GM19324 (cell line): ENCODE measurements around the gene USP9X.
"Not testable (repeated sequence)": the region's sequence is repeated elsewhere in the genome, so short reads cannot be mapped to it uniquely, and the experiment has no call there.

Source experiments
- ATAC-seq: cut with Tn5 transposase; IDR thresholded peaks from one replicate; pipeline ENCODE4 v1.9.1; 2021; ENCODE audit warnings: mild to moderate bottlenecking, moderate library complexity; ENCODE audit not compliant: unreplicated experiment, low FRiP score

USP9X gene

DNA sequence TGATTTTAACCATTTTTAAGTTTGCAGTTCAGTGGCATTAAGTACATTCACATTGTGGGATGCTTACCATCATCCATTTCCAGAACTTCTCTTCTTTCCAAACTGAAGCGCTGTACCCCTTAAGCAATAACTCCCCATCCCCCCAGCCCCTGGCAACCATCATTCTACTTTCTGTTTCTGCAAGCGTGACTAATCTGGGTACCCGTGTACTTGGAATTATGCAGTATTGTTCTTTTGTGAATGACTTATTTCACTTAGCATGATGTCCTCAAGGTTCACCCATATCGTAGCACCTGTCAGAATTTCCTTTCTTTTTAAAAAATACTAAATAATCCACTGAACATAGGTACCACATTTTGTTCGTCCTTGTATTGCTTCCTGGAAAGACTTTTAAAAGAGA, 32.9 kb downstream of the USP9X start:
- no peak for ATAC-seq

DNA sequence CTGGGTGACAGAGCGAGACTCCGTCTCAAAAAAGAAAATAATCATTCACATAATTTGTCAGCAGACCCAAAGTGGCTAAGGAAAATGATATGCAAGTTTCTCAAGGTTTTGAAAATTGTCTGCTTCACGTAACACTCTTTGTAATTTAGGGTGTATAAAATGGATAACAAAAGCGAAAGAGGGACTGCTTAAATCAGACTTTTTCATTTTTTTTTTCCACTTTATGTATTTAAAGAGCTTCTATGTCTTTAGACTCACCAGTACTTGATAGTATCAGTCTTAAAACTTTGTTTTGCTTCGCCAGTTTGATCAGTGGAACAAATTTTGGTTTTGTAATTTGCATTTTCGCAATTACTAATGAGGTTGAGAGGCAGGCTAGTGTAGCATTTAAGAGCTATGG, 34.6 kb downstream of the USP9X start:
- no peak for ATAC-seq

DNA sequence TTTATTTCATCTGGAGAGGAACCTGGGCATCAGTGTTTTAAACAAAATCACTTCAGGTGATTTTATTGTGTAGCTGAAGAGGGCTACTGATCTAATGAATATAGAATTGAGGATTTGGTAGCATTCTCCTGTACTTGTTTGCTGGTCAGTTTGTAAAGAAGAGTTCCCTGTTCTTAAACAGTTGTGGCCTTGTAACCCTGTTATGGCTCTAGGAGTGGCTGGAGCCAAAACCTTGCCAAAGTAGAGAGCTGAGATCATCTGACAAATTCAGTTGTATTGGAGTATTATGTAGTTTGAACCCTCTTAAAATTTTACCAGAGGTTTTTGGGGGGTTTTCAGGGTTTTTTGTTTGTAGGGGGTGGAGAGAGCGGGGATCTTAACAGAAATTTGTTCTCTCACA, 36.5 kb downstream of the USP9X start:
- no peak for ATAC-seq

DNA sequence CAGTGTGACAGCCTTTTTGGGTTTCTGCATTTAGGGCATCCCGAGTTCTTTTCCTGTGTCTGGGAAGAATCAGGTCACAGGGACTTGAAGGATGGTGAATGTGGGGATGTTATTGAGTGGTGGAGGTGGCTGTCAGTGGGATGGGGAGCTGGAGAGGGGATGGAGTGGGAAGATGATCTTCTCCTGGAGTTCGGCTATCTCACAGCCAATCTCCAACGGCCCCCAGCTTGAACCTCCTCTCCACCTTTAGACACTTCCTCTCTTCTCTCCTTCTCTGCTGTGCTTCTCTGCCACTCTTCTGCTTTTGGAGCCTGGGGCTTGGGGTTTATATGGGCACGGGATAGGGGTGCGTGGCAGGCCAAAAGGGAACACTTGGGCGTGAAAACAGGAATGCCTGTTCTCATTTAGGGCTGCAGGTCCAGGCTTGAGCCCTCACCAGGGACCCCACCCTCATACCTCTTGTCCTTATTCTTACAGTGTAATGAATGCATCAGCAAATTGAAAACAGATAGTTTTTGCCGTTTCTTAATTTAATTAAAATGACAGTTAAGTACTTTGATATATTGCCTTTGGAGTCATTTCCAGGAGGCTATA, 37.5 kb downstream of the USP9X start:
- no peak for ATAC-seq

DNA sequence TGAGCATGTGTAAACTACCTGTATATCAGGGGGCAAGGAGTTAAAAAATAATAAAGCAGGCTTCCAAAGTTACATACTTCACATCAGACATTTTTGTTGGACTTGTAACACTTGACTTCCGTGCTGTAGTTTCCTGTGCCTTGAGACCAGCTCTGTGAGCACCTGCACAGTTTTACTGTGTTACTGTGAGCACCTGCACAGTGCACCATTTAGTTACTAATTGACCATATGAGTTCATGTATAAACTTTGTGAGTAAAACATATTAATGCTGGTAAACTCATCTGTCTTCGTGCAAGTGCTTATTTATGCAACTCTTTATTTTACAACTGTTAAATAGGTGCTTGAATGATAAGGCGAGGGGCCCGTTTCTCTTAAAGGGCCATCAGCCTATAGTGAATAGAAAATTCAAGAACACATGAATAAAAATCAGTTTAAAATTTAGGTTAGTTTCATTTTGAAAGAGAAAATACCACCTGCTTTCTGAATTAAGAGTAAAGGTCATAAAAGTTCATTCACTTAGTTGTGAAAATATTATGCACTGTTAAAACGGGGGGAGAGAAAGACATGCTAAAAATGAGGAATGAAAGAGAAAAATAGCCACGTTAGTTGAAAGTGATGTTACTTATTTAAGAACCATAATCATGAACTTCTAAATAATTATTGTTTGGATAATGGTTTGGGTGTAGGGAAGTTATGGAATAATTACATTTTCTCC, 42.4 kb downstream of the USP9X start:
- peak; percentile 78 for ATAC-seq

DNA sequence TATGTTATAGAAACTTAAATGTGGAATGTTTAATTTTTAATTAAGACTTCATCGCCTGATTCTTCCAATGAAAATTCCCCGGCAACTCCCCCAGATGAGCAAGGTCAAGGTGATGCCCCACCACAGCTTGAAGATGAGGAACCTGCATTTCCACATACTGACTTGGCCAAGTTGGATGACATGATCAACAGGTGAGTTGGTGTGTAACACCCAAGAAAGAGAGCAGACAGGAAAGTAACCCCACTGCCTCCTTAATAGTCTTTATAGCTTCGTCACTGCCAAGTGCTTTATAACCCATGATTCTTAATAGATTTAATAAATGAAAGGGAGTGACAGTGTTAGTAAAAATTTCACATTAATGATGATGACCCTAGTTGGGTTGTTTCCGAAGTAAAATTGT, 43.7 kb downstream of the USP9X start:
- no peak for ATAC-seq

DNA sequence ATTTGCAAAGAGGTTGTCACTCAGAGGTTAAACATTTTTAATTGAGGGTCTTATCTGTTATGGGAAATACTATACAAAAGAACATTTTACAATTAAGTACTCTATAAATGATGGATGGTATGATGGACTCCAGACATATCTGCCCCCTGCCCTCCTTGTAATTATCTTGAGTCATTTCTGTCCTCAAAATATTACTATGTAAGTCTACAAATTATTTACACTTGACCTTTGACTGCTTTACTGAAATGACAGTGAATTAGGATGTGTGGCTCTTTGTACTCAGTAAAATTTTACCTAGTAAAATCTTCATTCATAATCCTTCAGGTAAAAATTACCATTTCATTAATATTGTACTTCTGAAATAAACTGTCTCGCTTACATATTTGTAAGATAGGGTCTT, 46.5 kb downstream of the USP9X start:
- no peak for ATAC-seq

DNA sequence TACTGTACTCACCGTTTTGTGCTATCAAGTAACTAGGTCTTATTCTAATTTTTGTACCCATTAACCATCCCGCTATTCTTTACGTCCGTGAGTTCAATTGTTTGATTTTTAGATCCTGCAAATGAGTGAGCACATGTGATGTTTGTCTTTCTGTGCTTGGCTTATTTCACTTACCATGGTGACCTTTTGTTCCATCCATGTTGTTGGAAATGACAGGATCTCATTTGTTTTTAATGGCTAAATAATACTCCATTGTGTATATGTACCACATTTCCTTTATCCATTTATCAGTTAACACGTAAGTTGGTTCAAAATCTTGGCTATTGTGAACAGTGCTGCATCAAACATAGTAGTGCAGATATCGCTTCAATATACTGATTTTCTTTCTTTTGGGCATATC, 48.3 kb downstream of the USP9X start:
- ATAC-seq, result no peak

DNA sequence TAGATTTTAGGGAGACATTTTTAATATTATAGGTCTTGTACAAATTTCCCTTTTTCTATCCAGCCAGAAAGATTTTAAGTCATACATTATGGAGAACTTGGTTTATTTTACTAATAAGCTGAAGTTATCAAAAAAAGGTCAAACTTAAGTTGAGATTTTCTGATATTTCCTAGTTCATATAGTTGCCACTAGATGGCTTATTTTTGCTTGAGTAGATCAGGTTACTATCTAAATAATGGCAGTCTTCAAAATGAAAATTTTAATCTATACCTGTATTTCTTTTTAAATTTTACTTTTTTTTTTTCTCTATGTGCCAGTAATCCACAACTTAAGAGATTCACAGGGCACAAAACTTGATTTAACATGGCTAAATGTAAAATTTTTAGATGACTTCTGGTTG, 52.3 kb downstream of the USP9X start:
- ATAC-seq, result no peak

DNA sequence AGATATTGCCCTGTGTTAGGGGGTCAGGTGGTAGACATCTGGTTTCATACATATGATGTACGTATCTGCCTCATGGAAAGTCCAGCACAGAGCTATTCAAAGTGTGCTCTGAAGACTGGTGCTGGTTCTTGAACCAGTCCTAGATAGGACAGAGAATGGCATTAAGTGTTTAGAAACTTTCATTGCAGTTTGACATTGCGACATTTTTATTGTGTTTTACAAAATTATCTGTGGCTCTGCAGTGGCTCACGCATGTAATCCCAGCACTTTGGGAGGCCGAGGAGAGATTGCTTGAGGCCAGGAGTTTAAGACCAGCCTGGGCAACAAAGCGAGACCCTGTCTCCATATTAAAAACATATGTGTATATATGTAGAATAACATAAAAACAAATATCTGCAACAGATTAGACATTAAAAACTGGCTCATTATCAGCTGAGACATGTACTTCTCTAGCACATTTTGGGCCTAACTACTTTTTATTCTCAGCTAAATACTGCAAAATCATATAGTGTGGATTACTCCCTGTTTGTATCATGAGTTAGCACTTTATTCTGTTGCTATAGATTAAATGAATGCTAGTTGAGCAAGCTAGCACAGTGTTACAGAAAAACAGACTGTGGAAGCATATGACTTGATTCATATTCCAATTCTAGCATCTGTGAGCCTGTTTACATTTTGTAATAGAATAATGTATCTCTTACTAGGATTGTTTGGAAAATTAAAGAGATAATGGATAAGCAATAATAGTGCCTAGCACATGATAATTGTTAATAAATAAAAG, 57.1 kb downstream of the USP9X start:
- ATAC-seq, result no peak

DNA sequence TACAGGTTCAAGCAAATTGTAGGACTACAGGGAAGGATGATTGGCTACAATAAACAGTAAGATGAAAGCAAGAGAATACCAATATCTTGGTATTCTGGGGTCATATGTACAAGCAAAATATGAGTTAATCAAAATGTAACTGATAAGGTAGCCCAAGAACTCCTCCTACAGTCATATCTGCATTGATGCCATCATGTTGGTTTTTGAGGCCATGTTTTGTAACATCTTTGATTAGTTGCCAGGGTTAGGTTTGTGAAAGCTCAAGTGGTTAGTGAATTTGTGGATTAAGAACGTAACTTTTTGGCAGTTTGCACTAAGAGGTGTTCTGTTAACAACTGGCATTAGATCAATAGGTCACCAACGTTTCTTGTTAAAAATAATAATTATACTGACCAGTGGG, 59.6 kb downstream of the USP9X start:
- no peak for ATAC-seq

DNA sequence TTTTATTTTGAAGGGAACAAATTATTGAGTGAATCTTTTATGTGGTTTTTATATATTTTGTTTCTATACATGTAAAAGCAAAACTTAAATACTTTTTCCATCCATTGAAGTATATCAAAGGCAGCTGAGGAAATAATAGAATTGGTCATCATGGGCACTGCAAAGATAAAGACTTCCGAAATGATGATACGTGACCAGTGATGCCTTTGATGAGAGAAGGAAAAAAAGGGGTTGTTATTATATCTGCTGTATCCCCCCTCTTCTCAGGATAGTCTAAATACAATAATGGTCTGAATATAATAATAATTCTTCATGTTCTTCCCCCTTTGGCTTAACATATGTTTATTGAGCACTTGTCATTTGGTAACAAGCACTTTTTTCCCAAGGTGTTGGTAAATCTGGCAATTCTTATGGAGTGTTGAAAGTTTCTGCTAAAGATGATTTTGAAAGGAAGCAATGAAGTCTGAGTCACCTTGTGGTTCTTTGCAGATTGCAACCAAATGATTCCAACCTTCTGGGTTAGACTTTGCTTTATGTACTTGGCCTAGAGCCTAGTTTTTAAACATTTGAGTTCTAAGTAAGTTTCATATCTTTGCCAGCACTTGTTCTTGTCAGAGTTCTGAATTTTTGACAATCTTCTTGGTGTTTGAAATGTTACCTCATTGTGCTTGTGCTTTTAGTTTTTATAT, 60.8 kb downstream of the USP9X start:
- ATAC-seq, result no peak

DNA sequence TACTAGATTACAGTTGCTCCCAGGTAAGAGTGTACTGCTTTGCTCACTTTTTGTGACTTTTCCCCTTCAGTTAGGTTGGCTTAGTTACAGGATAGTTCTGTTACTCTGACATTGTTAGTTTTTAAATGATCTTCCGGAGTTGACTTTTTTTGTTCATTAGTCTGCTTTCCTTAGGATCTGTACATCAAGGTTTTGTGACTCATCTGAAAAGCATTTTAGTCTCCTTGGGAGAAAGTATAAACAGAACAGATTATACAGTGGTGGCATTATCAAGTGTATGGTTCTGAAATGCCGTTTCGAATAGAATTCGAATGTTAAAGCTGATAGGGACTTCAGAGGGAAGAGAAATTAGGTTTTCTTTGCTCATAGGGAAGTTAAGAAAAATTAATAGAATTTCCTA, 63.3 kb downstream of the USP9X start:
- ATAC-seq, result no peak

DNA sequence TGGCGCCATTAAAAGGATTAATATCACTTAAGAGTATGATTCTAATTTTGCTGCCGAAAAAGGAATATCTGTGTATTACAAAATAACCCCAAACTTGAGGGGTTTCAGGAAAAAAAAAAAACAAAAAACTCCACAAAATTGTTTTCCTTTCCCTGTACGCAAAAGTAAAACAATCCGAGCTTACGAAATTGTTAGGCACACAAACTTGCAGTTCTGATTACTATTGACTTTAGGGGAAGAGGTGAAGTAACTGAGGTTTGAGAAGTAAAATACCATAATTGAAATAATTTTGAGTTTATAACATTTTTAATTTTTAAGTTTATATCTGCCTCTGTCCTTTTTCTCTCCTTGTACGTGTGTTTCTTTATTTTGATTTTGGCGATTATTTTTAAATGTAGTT, 64.8 kb downstream of the USP9X start:
- ATAC-seq, result no peak

DNA sequence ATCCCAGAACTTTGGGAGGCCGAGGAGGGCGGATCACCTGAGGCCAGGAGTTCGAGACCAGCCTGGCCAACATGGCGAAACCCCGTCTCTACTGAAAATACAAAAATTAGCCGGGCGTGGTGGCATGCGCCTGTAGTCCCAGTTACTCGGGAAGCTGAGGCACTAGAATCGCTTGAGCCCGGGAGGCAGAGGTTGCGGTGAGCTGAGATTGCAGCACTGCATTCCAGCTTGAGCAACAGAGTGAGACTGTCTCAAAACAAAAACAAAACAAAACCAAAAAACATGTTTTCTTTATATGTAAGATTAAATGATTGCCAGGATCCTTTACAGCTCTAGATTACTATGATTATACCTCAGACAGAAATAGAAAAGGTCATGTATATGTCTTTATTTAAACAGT, 66.5 kb downstream of the USP9X start:
- ATAC-seq, result not testable (repeated sequence)

DNA sequence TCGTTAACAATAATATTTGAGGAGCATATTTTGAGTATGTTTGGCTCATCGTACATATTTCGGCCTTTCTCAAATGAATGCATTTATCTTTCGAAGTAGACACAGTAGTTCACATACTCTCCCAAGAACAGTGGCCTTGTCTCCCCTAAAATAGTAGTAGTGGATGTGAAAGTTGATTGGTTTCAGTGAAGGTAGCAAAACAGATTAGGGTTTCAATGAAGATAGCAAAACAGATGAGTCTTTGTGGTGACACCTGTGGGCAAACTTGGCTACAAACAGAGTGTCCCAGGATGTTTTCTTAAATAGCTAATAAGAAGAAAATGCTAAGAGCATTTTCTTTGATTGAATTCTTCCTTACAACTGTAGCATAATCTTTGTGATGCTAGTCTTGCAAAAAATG, 67.0 kb downstream of the USP9X start:
- no peak for ATAC-seq

DNA sequence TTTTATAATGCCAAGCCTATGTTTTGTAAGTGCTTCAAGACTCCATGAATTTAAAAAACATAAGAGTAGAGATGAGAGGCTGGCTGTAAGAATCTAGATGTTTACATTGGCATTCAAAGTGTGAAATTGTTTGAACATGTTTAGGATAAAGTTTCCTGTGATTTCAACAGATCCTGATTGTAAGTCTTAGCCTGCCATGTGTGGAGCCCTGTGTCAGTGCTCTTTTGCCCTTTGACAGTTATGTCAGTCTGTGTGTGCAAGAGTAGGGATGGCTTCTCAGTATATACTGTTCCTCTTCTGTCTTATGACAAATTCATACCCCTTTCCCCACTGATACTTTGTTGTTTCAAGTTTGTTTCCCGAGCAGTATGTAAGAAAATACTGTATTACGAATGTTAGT, 68.2 kb downstream of the USP9X start:
- no peak for ATAC-seq

DNA sequence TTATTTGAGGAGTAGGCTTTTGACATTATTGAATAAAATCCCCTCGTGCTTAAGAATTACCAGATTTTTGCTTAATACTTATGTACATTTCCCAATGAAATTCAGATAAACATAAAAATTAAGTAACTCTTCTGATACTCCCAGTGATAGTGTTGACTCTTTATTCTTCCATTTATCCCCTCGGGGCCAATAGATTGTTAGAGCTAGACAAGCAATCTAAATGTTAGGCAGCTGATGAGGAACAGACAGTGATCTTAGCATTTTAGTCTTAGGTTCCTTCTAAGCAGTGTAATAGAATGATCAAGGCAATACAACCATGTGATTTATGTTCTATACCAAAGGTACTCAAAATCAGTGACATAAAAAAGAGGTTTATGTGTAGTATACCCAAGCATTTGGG, 68.7 kb downstream of the USP9X start:
- no peak for ATAC-seq

DNA sequence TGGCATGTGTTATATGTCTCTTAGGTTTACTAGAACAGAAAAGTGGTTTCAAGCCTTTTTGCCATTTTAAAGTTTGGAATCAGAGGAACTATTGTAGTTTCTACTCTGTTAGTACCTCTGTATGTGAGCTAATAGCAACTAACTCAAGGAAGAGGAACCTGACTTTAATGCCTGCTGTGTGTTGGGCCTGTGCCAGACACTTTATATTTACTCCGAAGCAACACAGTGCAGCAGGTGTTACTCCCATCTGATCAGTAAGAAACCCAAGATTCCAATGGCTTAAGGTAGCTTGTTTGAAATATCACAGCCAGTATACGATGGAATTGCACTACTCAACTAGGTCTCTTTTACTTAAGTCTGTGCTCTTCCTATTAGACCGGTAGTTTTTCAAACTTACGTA, 79.2 kb downstream of the USP9X start:
- no peak for ATAC-seq

DNA sequence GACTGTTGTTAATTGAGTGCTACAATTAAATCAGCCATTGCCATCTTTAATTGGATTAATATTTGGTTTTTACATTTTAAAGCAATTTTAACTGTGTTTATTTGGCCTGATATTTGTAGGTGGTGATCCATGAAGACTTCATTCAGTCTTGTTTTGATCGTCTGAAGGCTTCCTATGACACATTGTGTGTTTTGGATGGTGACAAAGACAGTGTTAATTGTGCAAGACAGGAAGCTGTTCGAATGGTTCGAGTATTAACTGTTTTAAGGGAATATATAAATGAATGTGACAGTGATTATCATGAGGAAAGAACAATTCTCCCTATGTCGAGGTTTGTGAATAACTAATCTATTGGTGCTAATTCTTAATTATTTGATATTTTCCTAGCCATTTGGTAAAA, 82.6 kb downstream of the USP9X start:
- ATAC-seq, result no peak

DNA sequence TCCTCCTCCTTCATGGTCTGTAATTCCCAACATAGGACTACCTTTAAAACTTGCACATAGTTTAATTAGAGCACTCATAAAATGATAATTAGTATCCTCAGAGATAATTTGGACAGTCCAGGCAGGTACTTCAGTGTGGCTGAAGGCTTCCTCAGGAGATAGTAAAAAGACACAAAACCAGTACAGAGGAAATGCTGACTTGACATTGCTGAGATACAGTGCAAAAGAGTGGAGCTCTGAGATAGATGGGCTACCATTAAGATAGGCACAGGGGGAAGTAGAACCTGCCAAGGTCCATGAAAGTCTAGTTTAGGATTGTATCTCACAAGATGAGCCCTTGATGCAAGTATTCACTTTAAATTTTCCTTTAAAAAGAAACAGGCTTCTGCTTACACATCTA, 91.0 kb downstream of the USP9X start:
- ATAC-seq, result no peak
